NCI-H128 (cell line): ENCODE data around the gene KANK4.
"Not testable (repeated sequence)": the region's sequence is repeated elsewhere in the genome, so short reads cannot be mapped to it uniquely, and the experiment has no call there.

Experiments used
- DNase-seq: peaks from one replicate; lab custom pipeline; 2025; ENCODE audit not compliant: unreplicated experiment; lab: John Stamatoyannopoulos, UW

The KANK4 gene

DNA sequence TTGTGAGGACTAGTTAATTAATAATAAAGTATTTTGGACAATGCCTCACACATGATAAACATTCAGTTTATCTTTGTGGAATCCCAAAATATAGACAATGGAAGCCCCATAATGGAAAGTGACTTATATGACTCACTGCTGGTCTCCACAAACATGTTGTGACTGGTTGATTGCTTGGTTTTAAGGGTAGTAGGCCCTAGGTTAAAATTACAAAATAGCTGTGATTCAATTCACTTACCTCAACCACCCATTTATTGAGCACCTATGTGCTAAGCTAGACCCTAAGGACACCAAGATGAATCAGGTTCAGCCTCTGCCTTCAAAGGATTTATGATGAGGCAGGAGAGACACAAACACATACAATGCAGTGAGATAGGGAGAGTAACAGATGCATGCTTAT is 42.4 kb downstream of the KANK4 start:
- DNase-seq, result no peak

DNA sequence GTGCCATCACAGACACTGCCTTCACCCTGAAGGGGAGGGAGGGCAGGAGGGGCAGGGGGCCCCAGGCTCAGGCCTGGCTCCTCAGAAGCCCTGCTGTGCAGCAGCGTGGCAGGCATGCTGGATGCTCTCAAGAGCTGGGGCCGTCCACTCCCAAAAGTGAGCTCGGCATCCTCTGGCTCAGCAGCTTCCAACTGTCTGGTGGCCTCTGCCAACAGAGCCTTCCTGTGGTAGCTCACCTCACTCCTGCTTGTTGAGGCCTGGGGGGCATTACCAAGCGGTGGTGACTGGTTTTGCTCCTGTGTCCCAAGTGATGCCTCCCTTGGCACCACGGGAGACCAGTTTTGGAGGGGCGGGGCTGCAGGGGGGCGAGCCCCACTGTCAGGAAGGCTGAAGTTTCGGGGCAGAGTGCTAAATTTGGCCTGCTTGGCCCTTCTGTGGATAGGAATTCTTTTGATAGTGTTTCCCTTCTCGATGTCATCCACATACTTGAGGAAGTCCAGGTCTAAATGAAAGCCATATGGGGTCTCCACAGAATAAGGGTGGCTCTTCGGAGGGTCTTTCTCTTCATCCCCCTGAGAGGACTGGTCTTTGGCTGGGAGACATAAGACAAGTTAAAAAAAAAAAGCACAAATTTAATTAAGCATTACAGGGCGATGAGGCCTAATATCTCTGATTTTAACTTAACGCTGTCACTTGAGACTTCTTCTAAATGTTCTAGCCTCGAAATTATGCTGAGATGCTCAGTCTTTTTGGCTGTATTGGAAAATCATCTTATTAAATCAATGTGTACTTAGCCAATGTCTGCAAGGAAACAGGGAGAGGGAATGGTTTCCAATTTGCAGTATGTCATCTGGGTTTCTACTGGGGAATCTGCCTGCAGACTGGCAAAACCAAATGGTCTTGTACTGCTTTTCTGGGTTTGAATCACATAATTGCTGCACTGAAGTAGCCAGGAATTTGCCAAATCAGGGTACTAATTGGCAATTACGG is 44.4 kb downstream of the KANK4 start:
- DNase-seq, result no peak

DNA sequence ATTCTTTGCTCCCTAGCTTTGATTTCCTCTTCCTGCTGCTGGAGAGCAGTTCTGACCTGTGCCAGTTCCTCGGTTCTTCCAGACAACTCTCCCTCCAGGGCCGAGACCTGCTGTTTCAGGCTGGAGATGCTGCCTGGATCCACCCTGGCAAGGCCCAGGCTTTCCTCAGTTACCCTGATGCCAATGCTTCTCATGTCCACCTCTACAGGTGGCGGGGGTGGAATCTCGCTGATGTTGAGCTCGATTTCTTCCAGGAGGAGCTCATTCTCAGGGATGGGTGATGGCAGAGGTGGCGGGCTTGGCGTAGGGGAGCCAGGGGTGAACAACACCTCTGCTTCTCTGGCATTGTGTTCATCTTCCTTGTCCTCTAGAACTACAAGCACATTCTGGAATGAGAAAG is 45.3 kb downstream of the KANK4 start:
- no peak for DNase-seq

DNA sequence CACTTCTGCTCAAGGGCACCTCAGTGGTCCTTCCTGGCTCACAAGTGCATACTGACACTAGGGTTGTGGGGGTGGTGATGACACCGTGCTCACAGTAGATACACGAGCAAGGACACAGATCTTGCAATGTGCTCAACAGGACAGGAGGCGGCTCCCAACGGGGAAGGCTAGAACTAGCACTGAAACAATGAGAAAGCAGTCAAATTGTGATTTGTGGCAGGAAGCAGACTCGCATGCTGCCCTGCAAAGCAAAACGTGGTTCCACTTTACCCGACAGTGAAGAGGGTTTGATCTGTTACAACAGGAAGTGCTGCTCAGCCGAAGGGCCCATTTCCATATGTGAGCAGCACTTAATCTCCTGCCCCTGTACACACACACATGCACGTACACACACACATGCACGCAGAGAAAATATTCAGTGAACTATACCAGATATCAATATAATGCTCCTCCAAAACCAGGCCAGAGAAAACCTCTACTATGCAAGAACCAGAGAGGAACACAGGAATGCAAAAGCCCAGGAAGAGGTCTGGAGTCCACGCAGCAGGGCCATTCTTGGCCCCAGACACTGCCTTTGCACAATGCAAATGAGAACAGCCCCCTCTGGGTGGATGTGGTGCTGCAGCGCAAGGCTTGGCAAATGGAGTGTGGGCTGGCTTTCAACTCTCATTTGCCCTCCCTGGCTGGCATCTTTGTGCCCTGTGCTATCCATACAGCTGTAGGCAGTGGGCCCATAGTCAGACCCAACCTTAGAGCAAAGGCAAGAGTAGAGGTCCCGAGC is 47.1 kb downstream of the KANK4 start:
- DNase-seq, result no peak

DNA sequence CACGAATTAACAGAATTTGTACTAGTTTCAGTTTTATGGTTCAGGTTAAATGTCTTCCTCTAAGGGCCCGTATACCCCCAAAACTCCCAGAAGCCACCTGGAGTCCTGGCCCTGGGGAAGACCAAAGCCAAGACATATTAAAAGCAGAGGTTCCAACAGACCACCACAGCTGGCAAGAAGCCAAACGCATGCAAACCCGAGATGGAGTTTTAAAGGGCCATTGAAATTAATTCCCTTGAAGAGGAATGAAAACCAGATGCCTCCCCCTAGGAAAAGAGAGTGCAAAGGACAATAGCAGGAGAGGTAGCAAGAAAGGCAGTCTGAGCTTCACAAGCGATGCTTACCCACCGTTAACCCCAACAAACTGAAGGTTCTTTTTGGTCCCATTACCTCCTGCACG is 48.1 kb downstream of the KANK4 start:
- no peak for DNase-seq

DNA sequence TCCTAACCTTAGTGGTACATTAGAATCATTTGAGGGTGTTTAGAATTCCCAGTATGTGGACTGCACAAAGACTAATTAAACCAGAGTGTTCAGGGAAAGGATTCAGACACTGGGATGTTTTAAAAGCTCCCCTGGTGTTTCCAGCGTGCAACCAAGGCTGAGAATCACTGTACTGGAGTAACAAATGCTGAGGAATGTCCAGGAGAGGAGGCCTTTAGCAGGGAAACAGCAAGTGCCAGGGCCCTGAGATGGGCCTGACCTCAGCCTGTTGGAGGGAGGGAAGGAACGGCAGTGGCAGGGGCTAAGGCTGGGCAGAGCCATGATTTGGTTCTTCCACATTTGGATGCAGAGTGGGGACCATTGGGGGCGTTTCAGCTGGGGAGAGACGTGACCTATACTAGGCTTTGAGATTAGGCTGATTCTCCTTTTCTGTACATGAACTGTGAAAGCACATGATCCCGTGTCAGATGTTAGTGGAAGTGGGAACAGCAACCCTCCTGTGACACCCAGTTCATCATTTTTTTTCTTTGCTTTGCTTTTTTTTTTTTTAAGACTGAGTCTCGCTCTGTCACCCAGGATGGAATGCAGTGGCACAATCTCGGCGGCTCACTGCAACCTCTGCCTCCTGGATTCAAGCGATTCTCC is 49.3 kb downstream of the KANK4 start:
- DNase-seq, result no peak

DNA sequence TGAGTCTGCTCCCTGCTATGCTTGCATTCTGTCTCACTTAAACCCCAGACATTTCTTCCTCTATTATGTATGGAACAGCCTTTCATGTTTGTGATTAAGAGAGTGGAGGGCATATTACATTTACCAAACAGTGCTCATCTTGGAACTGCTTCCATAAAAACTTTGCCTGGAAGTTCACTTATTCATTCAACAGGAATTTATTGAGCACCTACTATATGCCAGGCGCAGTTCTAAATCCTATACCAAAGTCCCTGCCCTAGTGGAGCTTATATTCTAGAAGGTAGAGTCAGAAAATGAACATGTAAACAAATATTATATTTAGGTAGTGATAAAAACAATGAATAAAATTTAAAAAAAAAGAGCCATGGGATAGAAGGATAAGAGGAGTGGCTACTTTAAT is 49.8 kb downstream of the KANK4 start:
- no peak for DNase-seq

DNA sequence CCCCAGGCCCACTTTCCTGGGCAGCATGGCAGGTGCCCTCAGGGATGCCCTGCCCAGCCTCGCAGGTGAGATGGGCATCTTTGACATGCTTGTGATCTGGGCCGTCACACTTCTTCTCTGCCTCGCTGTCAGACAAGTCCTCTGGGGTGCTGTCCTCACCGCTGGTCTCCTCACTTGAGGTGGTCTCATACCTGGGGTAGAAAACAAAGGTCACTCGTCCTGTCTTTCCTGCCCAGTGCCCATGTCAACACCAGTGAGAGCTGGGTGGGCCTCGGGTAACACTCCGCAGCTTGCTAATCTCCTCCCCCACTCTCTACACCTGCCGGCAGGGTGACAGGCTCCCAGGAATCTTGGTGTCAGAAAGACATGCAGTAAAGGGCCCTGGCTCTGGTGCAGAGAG is 50.9 kb downstream of the KANK4 start:
- DNase-seq, result no peak

DNA sequence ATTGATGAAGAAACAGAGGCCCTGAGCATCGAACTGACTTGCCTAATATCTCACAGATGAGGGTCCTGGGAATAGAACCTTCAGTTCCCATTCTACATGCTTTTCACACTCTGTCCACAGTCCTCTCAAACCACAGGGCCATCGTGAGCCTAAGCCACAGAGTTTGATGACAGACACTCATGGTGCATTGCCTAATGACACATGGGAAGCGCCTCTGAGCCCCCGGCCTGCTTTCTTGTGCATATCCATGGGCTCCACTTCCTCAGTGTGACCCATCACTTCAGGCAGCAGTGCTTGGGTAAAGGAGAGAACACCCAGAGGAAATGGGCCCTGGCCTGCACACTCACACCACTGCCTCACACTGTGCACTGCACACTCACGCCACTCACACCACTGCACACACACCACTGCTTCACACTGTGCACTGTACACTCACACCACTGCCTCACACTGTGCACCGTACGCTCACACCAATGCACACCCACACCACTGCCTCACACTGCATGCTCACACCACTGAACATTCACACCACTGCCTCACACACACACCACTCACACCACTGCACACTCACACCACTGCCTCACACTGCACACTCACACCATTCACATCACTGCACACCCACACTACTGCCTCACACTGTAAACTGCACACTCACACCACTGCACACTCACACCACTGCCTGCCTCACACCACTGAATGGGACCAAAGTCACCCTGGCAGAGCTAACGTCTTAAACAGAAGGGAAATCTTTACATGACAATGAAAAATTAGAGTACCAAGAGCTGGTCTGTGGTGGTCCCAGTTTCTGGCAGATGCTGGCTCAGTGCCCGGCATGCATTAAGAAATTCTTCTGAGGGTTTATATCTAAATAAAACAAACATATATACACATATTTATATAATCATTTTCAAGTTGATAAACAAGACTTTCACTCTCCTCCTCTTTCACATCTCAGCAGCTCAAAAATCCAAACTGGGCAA is 53.0 kb downstream of the KANK4 start:
- DNase-seq, result no peak

DNA sequence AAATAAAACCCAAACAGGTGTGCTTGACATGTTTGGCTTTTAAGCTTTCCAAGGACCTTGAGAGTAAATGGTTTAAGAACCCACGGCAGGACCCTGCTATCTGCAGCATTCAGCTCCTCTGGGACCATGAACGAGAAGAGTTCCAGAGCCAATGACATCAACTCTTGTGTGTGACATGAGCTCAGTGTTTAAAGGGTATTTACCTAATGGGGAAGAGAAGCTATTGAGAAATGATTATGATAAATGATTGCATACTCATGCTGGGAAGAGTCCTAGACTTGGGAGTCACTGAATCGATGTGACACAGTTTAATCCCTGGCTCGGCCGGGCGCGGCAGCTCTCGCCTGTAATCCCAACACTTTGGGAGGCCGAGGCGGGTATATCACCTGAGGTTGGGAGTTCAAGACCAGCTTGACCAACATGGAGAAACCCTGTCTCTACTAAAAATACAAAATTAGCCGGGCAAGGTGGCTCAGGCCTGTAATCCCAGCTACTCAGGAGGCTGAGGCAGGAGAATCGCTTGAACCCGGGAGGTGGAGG is 55.4 kb downstream of the KANK4 start:
- no peak for DNase-seq

DNA sequence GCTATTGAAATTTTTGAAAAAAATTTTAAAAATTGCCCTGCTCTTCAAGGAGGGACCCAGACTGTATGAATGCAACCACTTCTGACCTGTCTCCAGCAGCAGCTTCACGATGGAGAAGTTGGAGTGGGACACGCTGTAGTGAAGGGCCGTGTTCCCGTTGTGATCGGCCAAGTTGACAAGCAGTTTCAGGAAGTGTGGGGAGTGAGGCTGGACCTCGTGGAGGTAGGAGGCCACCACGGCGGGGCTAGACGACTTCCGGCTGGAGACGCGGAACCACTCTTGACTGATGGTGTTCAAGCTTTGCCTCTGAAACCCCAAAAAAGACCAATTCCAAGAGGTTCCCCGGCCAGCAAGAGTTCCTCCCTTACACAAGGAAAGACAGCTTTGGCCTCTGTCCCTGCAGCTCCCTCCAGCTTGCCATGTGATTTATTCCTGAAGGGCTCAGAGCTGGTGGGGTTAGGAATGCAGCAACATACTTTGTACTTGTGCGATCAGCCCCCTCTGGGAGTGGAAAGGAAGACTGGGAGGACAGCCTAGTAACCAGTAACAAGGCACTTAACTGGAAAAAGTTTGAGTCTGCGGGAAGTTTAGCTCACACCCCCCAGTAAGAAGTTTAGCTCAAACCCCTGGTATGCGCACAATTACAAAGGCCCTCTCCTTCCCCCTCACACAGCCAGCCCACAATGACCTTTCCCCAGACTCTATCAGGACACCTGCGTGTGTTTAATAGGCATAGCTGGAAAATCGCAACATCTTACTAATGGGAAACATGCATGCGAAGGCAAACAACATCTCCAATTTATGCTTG is 56.0 kb downstream of the KANK4 start:
- DNase-seq, result no peak

DNA sequence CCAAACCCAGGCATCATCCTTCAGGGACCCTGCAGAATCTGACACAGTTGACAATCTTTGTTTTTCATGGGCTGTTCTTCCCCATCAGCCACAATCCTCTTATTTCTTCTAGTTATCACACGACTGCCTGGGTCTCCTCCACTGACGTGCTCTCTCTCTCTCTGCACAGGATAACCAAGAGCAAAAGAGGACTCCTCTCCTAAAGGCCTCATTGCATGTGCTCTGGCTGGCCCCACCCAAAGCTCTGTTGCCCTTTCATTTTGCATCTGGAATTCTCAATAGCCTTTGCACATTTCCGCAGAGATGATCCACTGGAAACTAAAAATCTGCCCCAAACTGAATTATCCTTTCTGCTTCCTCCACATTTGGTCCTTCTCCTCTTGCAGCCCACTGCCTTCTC is 58.5 kb downstream of the KANK4 start:
- DNase-seq, result no peak

DNA sequence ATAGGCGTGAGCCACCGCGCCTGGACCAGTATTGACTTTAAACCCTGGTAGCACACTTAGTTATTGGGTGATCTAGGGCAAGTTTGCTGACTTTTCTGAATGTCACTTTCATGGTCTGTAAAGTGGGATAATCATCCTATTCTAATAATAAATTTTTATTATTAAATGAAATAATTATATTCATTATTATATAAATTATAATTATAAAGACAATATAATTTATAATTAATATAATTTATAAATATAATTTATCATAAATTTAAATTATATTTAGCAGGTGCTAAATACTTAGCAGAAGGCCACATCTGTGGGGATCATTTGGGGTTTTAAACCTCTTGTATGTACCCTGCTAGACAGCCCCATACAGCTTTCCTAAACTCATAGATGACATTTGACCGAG is 59.7 kb downstream of the KANK4 start:
- no peak for DNase-seq

DNA sequence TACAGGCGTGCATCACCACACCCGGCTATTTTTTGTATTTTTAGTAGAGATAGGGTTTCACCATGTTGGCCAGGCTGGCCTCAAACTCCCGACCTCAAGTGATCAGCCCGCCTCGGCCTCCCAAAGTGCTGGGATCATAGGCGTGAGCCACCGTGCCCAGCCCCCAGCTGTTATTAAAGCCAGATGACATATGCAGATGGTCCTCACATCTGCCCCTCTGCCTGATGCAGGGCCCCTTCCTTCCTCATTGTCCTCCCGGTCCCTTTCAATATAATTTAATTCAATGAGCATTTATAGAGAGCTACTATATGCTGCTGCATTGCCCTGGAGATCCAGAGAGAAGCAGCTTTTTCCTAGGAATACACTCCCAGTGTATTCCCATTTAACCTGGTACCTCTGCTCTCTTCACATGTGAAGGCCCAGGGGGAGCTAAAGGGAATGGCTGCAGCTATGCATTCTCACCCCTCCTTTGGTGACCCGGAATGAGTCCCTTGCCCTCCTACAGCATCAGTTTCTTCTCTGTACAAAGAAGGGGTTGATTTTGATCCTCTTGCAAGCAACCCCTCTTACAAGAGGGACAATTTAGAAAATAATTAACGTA is 69.0 kb downstream of the KANK4 start:
- DNase-seq, result no peak

DNA sequence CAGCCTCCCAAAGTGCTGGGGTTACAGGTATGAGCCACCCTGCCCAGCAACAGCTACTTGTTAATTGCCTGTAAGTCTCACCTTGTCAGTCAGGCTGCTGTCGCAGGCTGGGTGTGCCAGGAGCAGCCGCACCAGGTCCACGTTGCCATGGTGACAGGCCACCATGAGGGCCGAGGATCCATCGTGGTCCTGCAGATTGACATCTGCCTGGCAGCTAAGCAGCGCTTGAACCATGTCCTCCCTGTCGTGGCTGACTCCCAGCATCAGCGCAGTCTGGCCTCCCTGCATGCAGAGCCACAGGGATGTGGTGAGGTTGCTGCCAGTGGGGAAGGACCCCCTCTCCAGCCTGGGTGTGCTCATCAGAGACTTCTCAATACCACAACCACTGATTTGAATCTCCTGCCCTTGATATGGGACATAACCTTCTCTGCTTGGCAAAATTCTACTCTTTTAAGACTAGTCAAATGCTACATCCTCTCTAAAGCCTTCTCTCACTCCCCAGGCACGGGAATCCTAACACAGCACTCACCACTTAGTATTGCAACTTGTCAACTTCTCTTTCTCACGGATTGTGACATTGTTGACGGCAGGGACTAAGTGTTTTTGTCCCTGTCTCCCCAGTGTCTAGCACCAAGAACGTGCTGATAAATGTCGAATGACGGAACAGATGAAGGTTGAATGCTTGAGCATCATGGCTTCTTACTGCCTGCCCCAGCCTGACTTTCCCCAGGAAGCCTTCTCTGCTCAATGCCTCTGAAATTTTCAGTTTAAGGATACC is 71.7 kb downstream of the KANK4 start:
- no peak for DNase-seq

DNA sequence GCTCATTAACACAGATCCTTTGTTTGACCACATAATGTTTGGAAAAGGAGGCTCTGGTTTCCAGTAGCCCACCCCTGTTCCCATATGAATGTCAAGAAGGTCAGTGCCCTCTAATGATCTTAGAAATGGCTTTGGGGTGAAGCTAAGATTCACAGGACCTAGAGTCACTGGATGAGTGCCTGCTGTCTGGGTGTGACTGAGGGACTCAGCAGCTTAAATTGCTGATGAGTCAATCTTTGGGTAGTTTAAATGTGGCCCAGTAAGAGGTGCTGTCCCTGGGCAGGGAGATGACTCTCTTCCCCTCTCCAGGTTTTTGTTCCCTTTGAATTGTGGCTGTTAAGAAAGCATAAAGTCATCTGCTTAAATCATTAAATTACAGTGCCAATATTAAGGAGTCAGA is 74.0 kb downstream of the KANK4 start:
- no peak for DNase-seq

DNA sequence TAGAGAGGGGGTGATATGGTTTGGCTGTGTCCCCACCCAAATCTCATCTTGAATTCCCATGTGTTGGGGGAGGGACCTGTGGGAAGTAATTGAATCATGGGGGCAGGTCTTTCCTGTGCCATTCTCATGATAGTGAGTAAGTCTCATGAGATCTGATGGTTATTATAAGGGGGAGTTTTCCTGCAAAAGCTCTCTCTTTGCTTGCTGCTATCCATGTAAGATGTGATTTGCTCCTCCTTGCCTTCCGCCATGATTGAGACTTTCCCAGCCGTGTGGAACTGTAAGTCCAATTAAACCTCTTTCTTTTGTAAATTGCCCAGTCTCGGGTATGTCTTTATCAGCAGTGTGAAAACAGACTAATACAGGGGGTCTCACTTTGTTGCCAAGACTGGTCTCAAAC is 74.9 kb downstream of the KANK4 start:
- DNase-seq, result not testable (repeated sequence)
